Activated naive CD4-positive, alpha-beta T cell treated with Interleukin-2 at 50 U/mL for 16 hours (primary cell): ENCODE measurements around the gene DUSP8.
"Not testable (repeated sequence)": the region's sequence is repeated elsewhere in the genome, so short reads cannot be mapped to it uniquely, and the experiment has no call there.

Experiments used
- DNase-seq: peaks from one replicate; pipeline ENCODE4 v3.0.0-alpha.2; 2020

DUSP8 gene

DNA sequence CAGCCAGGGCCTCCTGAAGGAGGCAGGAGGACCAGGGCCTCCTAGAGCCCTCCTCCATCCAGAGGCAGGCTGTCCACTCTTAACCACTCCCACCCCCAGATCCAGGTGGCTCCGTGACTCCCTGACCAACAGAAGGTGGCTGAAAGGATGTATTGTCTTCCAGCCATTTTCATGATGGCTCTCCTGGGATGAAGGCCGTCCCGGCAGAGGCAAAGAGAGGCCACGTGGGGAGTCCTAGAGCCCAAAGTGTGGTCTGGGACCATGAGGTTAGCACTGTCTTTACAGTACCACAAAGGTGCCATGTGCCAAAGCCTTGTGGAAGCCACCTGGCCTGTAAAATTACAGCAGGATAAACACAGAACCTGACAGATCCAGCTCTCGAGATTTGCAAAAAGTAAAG is 42.3 kb downstream of the DUSP8 start:
- DNase-seq: no peak

DNA sequence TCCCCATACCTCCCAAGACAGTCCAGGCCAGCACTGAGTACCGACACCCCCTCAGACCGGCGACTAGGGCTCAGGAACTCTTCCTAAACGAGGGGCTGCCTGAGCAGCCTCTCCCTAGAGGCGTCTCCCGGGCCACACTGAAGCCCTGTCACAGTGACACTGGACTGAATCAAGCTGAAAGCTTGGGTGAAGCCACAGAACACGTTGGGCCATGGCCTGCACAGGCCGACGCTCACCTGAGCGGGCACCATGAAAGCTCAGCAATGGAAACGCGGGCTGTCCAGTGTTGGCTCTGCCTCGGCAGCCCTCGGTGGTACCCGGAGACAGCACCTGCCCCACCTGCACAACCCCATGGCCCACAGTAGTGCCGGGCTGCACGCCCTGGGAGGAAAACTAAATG is 42.8 kb downstream of the DUSP8 start:
- DNase-seq: no peak

DNA sequence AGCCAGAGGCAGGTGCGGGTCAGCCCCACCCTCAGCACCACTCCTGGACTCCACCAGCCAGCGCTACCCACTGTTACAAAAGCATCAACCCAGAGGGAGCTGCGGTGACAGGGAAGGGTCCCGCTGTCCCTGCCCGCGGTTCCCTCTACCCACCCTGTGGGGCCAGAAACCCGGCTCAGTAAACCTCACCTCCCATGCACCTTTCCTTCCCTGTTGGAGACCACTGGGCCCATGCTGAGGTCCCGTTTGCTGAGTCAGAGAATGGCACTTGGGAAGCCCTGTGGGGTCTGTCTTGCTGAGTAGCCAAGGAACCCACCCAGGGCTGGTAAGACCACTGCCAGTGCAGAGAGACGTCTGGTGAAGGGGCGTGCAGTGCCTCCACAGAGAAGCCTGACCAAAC is 43.4 kb downstream of the DUSP8 start:
- DNase-seq: no peak

DNA sequence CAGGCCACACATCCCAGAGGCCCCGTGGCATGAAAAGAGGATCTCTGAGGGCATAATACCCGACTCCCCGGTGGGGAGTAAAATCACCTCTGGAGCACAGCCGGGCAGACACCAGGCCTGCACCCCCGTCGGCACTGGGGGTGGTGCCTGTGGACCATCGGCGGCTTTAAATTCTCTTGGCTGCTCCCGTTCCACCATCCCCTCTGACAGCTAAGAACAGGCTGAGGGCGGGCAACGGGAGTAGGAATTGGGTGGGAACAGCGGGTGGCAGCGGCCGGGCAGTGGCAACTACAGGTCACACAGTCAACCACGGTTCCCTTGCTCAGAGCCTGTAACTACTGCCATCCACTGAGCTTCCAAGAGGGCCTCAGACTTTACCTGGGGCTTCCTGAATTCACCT is 45.3 kb downstream of the DUSP8 start:
- no peak for DNase-seq

DNA sequence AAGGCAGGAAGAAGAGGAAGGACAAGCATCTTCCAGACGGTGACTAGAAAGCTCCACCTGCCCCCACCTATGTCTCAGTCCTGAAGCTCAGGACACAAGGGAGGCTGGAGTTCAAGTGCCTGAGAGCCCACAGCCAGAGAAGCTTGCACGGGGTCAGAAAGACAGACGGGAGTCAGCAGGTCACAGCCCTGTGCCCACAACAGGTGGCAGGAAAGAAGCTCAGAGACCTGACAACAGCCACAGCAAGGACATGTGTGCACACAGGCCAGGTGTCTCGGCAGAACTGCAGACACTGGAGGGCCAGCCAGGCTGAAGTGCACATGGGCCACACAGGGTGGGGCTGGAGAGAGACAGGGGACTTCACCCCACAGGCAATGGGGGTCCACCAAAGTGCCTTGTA is 48.3 kb downstream of the DUSP8 start:
- DNase-seq: no peak

DNA sequence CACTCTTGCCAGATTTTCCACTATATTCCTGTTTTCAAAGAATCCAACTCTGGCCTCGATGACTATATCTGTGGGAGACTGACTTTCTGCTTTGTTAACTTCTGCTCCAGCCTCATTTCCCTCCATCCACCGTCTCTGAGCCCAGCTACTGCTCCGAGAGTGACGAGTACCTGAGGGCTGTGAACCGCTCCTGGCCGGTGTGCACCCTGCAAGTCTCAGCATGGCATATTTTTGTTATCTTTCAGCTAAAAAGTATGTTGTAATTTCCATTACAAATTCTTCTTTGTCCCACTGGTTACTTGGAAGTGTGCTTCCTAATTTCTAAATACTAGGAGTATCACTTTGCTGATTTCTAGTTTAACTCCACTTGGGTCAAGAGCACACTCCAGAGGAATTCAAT is 49.0 kb downstream of the DUSP8 start:
- no peak for DNase-seq

DNA sequence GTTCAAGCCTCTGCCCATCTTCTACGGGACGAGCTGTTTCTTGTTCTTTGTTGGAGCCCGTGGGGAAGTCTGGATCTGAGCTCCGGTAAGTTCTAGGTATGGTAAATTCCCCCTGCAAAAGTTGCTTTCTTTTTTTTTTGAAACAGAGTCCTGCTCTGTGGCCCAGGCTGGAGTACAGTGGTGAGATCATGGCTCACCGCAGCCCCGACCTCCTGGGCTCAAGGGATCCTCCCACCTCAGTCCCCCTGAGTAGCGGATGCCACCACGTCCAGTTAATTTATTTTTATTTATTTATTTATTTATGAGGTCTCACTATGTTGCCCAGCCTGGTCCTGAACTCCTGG is 50.0 kb downstream of the DUSP8 start:
- no peak for DNase-seq

DNA sequence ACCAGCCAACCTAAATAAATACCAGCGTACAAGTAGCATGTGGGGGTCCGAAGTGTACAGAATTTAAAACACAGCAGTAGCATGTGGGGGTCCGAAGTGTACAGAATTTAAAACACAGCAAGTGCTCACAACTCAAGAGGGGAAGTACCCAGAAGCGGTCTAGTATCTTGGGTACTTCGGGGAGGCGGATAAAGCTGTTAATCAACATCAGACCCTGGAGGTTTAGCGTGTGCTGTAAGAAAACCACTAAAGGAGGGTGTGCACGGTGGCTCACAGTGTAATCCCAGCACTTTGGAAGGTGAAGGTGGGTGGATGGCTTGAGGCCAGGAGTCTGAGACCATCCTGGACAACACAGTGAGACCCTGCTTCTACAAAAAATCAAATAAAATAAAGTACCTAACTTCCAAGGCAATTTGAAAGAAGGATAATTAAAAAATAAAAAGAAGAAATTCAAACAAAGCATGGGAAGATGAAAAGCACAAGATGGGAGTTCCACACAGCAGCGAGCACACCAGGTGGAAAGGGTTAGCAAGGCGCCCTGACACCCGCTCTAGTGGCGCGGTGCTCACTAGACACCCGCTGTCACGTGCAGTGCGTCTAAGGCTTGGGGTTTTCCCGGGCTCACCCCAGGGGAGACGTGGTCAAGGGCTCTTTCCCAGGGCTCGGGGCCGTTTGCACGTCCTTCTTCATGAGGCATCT is 50.5 kb downstream of the DUSP8 start:
- no peak for DNase-seq

DNA sequence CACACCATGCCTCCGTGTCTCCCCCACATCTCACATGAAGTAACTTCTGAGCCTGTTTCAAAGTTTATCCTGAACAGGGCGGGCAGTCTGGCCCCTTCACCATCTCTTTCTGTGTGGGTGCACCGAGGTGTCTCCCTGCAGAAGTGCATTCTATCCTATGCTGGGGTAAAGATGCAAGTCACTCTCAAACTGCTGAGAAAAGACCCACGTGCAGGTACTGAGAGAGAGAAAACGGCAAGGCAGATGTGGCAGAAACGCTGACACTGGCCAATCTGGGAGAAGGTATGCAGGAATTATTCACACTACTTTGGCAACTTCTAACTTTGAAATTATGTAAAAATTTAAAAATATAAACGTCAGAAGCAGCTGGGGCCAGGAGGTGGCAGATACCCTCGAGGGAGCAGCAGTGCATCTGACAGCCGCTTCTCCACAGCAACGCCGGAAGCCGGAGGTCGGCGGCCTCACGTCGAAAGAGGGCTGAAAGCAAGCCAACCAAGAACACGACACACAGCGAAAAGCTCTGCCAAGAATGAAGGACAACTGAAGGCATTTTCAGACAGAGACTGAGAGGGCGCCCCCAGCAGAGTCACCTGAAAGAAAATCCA is 51.3 kb downstream of the DUSP8 start:
- no peak for DNase-seq

DNA sequence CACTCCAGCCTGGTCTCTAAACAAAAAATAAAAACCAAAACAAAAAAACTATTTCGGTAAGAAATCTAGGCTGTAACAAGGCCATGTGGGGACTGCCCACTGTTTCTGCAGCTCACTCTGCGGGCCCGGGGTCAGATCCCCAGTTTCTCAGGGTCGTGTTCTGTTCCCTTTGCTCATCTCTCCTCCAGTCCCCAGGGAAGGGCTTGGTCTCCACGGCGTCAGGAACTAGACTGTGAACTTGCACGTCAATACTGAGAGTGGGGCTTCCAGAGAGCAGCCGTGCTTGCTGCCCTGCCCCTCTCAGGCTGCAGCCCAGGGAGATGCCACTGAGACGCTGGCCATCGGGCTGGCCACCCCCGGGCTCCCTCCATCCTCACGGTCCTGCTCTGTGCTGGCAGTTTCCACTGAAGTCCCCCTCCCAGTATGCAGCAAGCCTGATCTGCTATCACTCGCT is 51.8 kb downstream of the DUSP8 start:
- DNase-seq: no peak

DNA sequence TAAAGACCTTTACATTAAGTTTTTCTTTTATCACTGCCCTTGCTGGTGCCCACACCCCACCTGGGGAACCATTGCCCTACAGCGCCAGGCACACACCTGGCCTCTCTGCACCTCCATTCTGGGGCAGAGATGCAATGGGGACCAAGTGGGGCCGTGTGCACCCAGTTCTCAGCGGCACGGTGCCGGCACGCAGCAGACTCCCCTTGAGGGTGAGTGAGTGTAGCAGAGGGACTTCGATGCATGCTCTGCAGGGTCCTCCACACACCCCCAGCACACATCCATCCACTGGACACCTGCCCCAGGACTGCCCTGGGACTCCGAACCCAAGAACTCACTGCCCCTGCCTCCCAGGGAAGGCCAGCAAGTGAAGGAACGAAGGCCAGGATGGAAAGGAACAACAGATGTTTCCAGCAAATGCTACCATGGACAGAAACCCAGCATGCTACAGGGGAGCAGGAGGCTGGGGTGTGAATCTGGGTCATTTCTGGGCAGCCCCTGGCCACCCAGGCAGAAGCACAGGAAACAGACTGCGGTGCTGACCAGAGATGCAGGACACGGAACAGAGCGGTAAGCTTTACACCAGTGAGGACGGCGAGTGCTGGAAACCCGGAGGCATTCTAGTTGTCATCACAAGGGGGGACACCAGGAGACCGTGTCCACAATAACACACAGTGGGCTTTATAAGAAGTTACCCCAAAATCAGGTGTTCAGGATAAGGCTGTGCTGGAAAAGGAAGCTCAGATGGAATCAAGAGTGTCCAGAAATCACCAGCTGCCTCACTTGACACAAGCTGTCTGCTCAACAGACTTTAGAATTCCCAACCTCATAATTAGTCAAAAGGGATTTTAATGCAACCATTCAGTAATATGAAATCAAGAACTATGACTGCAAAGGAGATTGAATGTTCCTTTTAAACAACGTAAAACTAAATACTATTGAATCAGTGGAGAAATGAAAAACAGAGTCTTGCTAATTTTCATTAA is 52.8 kb downstream of the DUSP8 start:
- no peak for DNase-seq

DNA sequence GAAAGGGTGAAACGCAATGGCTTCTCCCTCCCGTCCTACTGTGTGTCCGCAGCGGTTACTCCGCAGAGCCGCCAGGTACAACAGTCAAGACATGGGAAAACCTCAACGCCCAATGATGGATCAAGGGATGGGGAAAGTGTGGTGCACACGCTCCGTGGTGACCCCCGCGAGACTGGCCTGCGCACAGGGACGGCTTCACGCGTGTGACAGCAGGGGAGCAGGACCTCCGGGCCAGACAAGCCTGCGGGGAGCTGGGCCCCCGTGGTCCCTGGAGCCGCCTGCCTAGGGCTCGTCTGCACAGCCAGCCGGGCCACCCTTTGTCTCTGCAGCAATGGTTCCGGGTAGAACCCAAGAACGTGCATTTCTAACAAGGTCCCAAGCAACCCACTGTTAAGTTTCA is 53.8 kb downstream of the DUSP8 start:
- no peak for DNase-seq

DNA sequence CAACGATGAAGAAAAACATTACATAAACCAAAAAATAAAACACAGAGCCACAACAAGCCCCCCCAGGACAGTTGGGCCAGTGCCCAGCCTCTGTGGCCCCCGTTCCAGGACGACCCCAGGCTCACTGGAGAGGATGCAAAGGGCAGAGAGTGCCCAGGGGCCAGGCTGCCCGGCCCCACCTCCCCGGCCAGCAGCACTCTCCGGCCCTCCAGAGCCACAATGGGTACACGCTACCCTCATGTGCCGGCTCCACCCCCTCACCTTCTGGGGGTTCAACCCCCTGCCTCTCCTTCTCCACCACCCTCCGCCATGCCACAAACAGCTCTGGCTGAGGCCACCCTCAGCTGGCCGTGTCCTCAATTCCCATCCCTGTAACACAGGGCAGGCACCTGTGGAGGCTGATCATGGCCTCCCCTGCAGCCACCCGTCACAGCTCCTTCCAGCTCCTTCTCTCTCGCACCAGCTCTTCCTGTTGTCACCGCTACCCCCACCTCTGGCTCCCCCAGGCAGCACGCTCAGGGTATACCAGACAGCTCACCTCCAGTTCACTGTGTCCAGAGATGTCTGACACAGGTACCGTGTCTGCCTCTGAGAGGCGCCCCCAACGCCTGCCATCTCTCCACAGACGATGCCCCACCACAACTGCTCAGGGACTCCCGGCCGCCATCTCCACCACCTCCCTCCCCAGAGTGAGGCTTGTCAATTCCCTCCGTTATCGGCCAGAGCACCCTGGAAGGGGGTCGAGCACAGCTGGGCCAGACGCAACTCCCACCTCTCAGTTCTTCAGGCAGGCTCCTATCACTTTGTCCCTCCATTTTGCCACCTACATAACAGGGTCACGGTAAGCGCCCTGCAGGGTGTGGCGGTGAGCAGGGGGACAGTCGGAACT is 54.7 kb downstream of the DUSP8 start:
- no peak for DNase-seq

DNA sequence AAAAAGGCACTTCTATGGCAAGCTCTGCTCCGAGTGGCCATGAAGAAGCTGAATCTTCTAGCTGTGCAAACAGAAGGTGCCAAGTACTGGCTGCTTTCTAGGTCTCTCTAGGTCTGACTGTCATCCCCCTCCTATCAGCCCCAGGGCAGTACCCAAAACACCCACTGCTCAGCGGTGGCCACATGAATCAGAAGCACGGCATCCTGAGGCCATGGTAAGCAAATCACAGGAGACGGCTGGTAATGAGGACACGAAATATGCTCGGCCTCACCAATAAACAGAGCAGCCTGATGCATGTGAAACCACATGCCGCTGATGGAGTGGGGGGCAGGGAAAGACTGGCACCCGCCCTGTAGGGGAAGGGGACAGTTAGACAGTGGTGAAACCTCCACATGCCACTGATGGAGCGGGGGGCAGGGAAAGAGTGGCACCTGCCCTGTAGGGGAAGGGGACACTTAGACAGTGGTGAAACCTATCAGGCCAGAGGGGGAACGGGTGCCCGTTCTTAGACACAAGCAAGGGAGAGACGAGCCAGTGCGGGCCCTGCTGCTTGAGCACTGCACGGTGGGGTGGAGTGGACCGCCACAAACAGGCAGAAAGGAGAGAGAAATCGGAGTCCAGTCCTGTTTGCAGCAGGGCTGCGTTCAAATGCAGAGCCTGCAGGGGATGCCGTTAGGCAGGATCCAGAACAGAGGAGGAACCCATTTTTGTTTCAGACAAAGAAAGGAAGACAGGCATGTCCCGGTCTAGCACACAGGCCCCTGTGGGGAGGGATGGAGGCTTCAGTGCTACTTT is 55.6 kb downstream of the DUSP8 start:
- peak; percentile 17 for DNase-seq

DNA sequence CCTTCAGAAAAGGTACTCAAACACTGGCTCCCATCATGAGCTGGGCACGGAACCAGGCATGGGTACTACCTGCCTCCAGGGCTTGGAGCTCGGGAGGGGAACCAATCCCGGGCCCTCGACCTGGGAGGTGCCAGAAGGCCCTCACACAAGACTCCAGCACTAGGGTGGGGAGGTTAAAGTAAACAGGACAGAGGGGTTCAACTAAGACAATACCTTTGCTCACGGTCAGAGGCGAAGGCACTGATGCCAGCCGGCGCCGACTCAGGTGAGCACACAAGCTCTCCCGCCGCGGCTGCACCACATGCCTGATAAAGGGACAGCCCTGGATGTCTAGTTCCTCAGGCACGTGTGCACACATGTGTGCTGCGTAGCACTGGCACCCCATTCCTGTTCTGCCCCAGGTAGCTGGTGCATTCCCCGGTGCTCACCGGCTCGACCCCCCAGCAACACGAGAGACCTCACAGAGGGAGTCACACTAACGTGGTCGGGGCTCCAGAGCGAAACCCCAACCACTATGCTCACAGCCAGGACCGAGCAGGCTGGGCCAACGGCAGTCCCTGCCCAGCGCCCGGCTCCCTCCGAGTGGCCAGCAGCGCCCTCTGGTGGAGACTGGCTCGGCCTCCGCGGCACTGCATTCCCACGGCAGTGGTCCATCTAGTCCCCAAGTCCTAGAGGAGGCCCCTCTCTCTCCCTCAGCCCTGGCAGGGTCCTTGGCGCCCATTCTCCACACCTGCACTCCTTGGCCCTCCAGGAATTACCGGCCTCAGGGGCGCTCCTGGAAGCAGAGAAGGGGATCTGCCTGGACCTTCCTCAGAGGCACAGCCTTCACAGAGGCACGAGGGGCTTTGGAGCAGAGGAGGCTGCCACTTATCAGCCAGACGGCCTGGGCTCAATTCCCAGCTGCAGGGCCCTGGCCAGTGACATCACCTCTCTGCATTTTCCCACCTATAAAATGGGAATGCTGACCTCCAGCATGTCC is 56.7 kb downstream of the DUSP8 start:
- DNase-seq: peak; percentile 79

DNA sequence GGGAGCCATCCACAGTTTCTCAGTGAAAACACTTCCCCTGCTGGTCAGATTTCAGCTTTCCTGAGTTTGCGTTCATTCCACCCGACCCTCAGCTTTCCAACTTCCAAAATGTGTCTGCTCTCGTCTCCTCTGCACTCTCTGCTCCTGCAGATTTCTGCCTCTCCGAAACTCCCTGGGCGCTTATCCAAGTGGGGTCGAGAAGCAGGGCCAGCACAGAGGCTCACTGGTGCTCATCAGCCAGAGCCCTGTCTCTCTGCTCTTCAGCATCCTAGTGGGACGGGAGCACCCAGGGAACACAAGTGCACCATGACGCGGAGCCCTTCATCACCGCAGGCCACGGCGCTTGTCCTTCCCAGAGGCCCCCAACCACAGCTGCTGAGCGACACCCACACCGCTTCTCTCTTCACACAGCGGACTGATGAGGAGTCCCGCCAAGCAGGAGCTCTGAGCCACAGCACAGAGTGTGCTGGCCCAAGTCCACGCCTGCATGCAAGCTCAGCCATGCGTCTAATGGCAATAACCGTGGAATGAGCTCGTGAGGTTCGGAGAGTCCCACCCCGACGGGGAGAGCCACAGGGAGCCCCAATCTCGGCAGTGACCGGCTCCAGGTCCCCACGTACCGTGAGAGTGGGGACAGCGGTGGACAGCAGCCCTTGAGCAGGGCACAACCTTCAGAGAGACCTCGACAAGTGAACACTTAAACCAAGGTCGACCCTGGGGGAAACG is 57.6 kb downstream of the DUSP8 start:
- DNase-seq: no peak

DNA sequence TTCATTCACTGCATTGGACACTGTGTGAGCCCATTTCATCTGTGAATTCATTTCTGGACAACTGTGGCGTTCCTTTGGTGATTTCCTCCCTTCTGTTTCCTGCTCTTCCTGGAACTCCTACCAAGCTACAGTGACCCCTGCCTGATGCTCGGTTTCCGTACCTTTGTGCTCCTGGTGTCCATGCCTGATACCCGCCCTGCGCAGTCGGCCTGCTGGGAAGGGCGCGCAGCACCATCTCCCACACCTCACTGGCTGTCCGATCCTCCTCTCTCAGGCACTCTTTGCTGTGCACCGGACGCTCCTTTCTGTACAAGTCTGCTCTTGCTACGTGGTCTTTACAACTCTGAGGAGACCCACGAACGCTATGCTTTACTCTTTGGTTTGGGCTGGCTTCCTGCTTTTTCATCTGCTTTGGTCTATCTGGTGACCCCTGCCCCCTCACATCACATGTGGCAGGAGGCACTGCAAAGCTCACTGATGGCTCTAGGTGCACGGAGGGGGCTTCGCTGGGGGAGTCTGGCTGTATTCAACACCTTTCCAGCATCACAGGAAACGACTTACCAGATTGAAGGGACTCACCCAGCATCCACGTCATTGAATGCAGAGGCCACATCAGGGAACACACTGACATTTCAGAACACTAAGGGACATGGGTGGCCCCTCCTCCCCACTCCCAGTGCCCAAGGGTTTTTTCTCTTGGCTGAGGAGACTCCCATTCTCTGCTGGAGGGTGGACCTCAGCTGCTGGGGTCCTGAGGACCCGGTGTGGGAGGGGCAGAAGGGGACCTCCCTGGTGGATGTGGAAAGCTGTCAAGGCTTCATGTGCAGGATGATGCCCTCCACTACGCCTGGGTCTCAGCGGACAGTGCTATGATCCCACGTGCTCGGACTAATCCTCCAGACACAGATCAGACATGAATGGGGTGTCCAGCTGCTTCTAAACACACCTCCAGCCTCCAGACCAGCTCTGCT is 58.5 kb downstream of the DUSP8 start:
- DNase-seq: no peak

DNA sequence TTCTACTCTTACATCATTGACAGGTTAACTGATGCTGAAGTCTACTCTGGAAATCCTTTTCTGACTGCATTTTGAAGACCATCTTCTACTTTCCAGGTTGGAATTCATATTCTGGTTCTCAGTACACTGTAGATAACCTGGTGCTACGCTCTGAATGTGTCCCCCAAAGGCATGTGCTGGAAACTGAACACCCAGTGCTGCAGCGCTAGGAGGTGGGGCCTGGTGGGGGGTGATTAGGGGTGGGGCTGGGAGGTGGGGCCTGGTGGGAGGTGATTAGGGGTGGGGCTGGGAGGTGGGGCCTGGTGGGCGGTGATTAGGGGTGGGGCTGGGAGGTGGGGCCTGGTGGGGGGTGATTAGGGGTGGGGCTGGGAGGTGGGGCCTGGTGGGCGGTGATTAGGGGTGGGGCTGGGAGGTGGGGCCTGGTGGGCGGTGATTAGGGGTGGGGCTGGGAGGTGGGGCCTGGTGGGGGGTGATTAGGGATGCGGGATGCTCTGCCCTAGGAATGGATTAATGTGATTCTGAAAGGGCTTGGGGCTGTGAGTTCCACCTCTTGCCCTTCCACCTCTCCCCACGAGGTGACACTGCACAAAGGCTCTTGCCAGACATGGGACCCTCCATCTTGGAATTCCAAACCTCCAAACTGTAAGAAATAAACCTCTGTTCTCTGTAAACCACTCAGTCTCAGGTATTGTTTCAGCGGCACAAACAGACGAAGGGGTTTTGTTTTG is 59.4 kb downstream of the DUSP8 start:
- DNase-seq: not testable (repeated sequence)
